T47D (cell line): ENCODE data around the gene SPEF2.
"Not testable (repeated sequence)": the region's sequence is repeated elsewhere in the genome, so short reads cannot be mapped to it uniquely, and the experiment has no call there.

ENCODE experiments used
- DNase-seq, 2 experiments: peaks; one replicate each; pipeline versions ENCODE4 v3.0.0 to v3.0.0-alpha.2; 2011 to 2012; ENCODE audit warnings: low read depth in 1 of 2, low spot score in 1 of 2
- JUND ChIP-seq: IDR thresholded peaks from 2 replicates; pipeline ENCODE4 v1.6.1; 2012; ENCODE audit warnings: low read depth
- in situ Hi-C: cut with HindIII; loops from 2 replicates; pipeline ENCODE4 v1.10.0; 2016; ENCODE audit warnings: low sequenced_read_pairs, low pct_unique_long_range_greater_than_20kb

Gene SPEF2

DNA sequence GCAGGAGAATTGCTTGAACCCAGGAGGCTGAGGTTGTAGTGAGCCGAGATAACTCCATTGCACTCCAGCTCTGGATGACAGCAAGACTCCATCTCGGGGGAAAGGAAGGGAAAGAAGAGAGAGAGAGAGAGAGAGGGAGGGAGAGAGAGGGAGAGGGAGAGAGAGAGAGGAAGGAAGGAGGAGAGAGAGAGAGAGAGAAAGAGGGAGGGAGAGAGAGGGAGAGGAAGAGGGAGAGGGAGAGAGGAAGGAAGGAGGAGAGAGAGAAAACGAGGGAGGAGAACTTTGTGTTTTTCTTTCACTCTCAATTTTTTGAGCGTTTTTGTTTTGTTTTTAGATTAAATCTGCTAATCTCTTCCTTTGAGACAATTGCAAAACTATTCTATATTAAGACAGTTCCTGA, 46.9 kb downstream of the SPEF2 start:
- DNase-seq, result no peak
- in situ Hi-C loops, result no loop called here
- no peak for TF ChIP-seq JUND

GRCh38 chr5:35665096-35665495, 47.4 kb downstream of the SPEF2 start:
- in situ Hi-C loops, result no loop called here
- no peak for DNase-seq
- TF ChIP-seq JUND, result no peak

GRCh38 chr5:35668319-35668718, 50.7 kb downstream of the SPEF2 start:
- no peak for DNase-seq
- in situ Hi-C loops, result no loop called here
- no peak for TF ChIP-seq JUND

DNA sequence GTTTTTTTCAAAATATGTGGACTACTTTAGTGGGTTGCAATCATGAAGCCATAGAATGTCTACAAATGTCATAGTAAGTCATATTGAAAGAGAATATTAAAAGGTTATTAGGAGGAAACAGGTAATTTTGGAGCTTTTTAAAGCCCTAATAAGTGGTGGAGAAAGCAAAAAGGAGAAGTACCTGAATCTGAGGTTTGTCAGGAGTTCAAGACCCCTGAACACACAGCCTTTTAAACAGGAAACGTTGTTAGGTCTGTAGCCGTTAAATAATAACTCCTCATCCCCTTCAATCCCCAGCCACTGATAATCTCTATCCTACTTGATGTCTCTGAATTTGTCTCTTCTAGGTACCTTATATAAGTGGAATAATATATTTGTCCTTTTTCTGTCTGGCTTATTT, 51.1 kb downstream of the SPEF2 start:
- no peak for TF ChIP-seq JUND
- in situ Hi-C loops, result no loop called here
- DNase-seq, result no peak

GRCh38 chr5:35671541-35672295, 54.1 kb downstream of the SPEF2 start:
- no peak for TF ChIP-seq JUND
- in situ Hi-C loops, result no loop called here
- DNase-seq, result no peak

- in situ Hi-C loops, DNase-seq: not testable (repeated sequence)
These were observed 54.6 kb downstream of the SPEF2 start for GRCh38 chr5:35672296-35672655.

DNA sequence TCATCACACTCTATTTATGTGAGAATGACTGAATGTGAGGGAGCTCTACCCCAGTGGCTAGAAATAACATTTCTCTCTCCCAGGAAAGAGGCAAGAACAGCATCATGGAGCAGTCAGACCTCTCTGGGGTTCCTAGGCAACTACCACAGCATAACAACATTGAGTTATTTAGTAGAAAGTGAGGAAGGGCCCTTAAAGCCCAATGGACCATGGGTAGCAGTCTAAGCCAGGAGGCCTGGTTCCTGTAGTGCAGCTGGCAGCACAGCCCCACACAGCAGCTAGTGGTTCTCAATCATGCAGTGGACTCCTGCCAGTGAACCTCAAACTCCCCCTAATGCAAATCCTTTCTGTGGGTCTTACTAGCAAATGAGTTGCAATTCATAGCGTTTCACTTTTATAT, 55.3 kb downstream of the SPEF2 start:
- DNase-seq, result no peak
- in situ Hi-C loops, result no loop called here
- no peak for TF ChIP-seq JUND

DNA sequence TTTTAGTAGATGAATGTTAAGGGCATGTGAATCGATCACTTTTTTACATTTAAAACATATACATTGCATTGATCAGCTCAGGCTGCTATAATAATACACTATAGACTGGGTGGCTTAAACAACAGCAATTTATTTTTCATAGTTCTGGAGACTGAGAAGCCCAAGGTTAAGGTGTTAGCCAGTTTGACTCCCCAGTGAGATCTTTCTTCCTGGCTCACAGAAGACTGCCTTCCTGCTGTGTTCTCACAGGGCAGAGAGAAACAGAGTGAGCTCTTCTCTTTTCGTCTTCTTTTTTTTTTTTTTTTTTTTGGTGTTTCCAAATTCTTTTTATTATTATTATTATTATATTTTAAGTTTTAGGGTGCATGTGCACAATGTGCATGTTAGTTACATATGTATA, 56.4 kb downstream of the SPEF2 start:
- no peak for DNase-seq
- TF ChIP-seq JUND, result no peak
- in situ Hi-C loops, result no loop called here

DNA sequence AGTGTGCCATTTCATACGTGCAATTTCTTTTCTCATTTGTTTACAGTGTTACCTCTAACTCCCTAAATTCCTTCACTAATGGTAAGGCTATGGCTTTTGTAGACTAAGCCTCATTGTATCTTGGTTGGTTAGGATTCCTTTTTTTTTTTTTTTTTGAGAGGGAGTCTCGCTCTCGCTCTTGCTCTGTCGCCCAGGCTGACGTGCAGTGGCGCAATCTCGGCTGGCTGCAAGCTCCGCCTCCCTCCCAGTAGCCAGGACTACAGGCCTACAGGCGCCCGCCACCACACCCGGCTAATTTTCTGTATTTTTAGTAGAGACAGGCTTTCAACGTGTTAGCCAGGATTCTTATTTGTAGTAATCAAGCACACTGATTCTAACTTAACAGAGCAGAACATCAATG, 57.7 kb downstream of the SPEF2 start:
- no peak for DNase-seq
- in situ Hi-C loops, result no loop called here
- TF ChIP-seq JUND, result no peak

DNA sequence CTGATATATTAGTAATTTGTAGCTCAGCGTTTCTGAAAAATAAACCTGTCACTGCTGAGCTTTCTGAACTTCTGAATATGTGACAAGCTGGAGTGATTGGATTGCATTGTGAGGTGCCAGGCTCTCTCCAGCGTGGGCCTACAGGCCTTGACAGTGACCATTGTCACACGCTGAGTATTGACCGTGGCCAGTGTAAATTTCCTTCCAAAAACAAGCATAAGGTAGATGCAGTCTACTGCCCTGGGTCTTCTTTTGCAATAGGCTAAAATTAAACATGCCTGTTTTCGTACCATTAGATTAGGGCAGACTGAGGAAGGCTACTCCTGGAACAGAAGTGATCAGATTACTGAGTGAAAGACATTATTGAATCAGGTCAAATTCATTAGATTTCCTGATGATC, 60.2 kb downstream of the SPEF2 start:
- no peak for TF ChIP-seq JUND
- DNase-seq, result no peak

GRCh38 chr5:35678661-35679060, 61.0 kb downstream of the SPEF2 start:
- DNase-seq, result no peak

More for the DNA sequence above, 60.2 kb downstream of the SPEF2 start:
- in situ Hi-C loops, result no loop called here

GRCh38 chr5:35679357-35679756, 61.7 kb downstream of the SPEF2 start:
- TF ChIP-seq JUND, result no peak
- in situ Hi-C loops, result no loop called here
- DNase-seq, result peak in 1 of 2 experiments; percentile 6

More at GRCh38 chr5:35678661-35679060, 61.0 kb downstream of the SPEF2 start:
- no peak for TF ChIP-seq JUND
- in situ Hi-C loops, result no loop called here

DNA sequence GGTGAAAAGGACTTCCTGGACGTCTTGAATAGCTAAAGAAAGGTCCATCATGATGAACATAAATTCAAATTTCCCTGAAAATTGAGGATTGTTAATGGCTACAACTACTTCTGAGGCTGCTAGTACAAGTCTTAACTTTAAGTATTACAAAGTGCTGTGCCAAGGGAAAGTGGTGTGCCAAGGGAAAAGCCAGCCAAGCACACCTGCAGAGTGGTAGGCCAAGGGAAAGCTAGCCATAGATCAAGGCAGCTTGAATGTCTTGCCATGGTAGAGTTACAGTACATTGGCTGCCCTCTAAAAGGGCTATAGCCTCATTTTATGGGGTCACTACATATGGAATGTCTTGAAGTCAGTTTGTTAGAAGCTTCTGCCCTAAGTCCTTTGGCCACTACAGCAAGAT, 64.2 kb downstream of the SPEF2 start:
- in situ Hi-C loops, result no loop called here
- DNase-seq, result no peak
- TF ChIP-seq JUND, result no peak

GRCh38 chr5:35683466-35683865, 65.8 kb downstream of the SPEF2 start:
- TF ChIP-seq JUND, result no peak
- no peak for DNase-seq
- in situ Hi-C loops, result no loop called here

DNA sequence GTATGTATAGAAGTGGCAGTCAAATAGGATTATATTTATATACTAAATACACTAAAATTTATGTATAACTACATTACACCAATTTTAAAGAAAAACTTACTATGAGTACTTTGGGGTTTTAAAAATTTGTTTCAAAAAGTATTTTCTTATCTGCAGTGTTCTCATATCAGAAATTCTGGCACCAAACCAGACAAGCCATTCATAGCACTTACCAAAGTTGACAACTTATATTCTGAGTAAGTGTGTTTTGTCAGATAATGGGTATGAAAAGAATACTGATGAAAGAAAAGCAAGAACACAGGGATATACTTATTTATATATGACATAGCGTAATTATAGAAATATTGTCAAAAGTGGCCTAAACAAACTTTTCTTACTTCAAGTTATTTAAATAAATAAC, 67.5 kb downstream of the SPEF2 start:
- in situ Hi-C loops, result no loop called here
- DNase-seq, result no peak
- TF ChIP-seq JUND, result no peak
